BE2C (cell line): ENCODE data around the gene HTRA1.

ENCODE experiments used
- DNase-seq: peaks from one replicate; pipeline ENCODE4 v3.0.0-alpha.2; 2020
- H3K27me3 ChIP-seq: fragments of 250-450 bp; sonication (Bioruptor Pico); 2 replicates; pipeline ENCODE4 v1.5.1; 2020; ENCODE audit warnings: mild to moderate bottlenecking
- H3K36me3 ChIP-seq: fragments of 250-450 bp; sonication (Bioruptor Pico); 2 replicates; pipeline ENCODE4 v1.5.1; 2020; ENCODE audit warnings: mild to moderate bottlenecking
- H3K4me1 ChIP-seq: fragments of 250-450 bp; sonication (Bioruptor Pico); 2 replicates; pipeline ENCODE4 v1.5.1; 2020
- H3K4me3 ChIP-seq: 2 replicates; pipeline ENCODE4 v1.5.1; 2011; ENCODE audit warnings: low read depth, low read length
- H3K9me3 ChIP-seq: fragments of 250-450 bp; sonication (Bioruptor Pico); 2 replicates; pipeline ENCODE4 v1.5.1; 2020
- TF ChIP-seq, protein P1 (sequence below): IDR thresholded peaks from 2 replicates; pipeline ENCODE4 v1.5.1; 2012; ENCODE audit warnings: mild to moderate bottlenecking, low read depth, low read length

HTRA1 gene

DNA sequence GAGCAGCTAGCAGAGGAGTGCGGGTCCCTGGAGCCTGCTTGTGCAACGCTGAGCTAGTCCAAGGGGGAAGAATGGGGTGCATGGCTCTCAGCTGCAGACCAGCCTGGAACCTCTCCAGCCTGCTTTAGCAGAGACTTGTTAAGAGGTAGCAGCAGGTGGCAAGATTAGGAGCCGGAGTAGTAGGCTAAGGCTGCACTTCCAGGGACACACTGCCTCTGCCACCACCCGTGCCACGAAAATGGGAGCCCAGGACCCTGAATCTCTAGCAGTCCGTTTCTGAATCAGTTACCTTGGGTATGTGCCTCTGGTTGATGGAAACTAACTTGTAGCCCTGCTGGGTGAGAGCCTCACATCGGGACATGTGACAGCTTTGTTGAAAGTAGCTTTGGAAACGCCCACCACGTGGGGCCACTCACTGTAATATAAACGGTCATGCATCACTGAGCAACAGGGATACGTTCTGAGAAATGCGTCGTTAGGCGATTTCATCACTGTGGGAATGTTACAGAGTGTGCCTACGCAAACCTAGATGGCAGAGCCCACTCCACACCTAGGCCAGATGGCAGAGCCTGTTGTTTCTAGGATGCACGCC lies 25.9 kb downstream of the HTRA1 start:
- TF ChIP-seq, protein P1, sequence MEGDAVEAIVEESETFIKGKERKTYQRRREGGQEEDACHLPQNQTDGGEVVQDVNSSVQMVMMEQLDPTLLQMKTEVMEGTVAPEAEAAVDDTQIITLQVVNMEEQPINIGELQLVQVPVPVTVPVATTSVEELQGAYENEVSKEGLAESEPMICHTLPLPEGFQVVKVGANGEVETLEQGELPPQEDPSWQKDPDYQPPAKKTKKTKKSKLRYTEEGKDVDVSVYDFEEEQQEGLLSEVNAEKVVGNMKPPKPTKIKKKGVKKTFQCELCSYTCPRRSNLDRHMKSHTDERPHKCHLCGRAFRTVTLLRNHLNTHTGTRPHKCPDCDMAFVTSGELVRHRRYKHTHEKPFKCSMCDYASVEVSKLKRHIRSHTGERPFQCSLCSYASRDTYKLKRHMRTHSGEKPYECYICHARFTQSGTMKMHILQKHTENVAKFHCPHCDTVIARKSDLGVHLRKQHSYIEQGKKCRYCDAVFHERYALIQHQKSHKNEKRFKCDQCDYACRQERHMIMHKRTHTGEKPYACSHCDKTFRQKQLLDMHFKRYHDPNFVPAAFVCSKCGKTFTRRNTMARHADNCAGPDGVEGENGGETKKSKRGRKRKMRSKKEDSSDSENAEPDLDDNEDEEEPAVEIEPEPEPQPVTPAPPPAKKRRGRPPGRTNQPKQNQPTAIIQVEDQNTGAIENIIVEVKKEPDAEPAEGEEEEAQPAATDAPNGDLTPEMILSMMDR: no peak
- DNase-seq: peak; percentile 30

DNA sequence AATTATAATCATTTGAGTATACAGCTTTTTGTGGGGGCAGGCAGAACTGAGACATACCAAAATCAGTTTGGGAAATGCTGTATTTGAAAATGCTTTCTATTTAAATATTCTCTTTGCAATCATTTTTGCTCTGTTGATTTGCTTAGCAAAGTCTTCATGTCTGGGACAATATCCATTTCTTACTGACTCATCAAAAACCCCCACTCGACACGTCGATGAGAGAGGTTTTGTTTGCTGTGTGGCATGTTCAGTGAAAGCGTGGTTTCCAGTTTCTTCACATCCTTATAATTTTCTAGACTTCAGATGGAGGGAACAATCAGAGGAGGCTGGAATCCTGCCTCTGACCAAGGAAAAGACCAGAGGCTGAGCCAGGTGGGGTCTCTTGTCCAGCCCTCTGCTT lies 28.9 kb downstream of the HTRA1 start:
- Histone ChIP-seq H3K9me3 (no peaks in the 10 kb centered on the region), H3K27me3 (0 out of 2 replicates have a peak, but pooled peaks cover 2% of the 10 kb centered on the region), H3K4me1 (no peaks in the 10 kb centered on the region), H3K4me3 (no peak overlapping the region), H3K36me3 (no peaks in the 10 kb centered on the region)
- TF ChIP-seq, protein P1: no peak
- no peak for DNase-seq

More for the DNA sequence above, 25.9 kb downstream of the HTRA1 start:
- Histone ChIP-seq H3K36me3 (no peaks in the 10 kb centered on the region), H3K27me3 (0 out of 2 replicates have a peak, but pooled peaks cover 2% of the 10 kb centered on the region), H3K9me3 (no peaks in the 10 kb centered on the region), H3K4me3 (no peak overlapping the region), H3K4me1 (no peaks in the 10 kb centered on the region)

DNA sequence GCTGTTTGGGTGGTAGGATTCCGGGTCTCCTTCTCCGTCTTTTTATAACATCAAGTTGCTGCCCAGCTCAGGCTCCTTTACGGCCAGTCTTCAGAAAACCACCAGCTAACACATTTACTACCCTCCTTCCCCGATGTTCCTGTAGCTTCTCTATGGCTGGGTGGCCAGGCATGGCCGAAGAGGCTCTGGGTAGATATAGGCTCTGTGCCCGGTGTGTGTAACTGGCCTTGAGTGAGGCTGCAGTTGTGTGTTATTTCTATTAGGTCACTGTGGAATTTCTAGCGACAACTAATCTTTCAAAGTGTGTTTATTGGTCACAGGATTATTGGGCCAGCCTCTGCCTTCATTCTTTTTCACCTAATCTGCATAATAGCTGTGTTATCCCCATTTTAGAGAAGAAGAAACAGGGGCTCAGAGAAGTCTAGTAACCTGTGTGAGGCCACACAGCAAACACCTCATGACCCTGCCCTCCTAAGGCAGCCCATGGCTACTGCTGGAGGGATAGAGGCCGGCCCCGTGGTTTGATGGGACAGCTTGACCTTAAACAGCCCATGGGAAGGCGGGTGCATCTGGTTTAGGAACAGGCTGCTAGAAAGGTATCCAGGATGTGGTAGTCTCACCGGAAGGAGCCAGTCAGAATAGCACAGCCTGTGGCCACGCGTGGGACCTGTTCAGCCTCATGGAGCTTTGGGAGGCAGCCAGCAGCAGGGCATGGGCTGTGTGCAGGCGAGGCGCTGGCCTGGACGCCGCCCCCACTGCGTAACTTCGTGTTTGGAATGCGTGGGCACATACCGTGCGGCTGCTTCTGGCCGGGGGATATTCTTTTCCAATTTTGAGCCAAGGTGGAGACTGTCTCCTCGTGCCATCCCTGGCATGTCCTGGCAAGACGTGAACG lies 29.7 kb downstream of the HTRA1 start:
- TF ChIP-seq, protein P1: no peak
- Histone ChIP-seq H3K4me1 (no peaks in the 10 kb centered on the region), H3K27me3 (0 out of 2 replicates have a peak, but pooled peaks cover 2% of the 10 kb centered on the region), H3K36me3 (no peaks in the 10 kb centered on the region), H3K4me3 (no peak overlapping the region), H3K9me3 (no peaks in the 10 kb centered on the region)
- no peak for DNase-seq

DNA sequence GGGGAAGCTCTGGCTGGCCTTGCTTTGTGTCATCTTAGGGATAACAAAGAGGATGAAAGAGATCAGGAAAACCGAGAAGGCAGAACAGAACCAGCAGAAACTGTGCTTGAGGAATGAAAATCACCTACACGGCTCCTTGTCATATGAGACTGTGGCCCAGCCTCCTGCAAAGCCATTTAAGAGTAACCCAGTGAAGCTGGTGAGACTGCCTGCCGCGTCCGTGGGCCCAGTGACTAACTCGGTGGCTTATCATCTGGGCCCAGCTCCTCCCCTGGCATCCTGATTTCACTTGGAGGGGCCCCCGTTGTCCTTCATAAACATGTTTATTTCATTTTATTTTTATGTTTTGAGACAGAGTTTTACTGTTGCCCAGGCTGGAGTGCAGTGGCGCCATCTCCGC lies 30.7 kb downstream of the HTRA1 start:
- no peak for DNase-seq
- H3K36me3 ChIP-seq: no peaks in the 10 kb centered on the region
- H3K27me3 ChIP-seq: 0 out of 2 replicates have a peak, but pooled peaks cover 2% of the 10 kb centered on the region
- no peaks in the 10 kb centered on the region for H3K4me1 ChIP-seq
- H3K9me3 ChIP-seq: no peaks in the 10 kb centered on the region
- TF ChIP-seq, protein P1: no peak
- H3K4me3 ChIP-seq: no peak overlapping the region

DNA sequence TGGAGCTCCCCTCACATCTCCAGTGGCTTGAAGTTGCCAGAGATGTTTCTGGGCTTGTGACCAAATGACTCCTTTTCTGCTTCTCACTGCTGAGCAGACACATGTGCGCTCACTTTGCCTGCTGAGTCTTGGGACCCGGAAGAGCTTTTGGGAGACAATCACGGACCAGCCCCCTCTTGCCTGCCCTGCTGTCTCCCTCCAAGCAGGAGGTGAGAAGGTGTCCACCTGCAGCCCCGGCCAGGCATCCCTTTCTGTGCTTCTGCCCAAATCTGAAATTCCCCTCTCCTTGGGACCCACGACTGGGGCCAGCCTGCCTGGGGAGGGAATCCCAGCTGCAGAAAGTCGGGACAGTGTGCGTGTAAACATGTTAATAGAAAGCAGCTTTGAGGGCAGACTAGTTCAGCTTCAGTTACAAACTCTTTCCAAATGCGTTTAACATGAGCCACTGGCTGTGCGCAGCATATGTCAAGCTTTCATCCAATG lies 31.7 kb downstream of the HTRA1 start:
- Histone ChIP-seq H3K4me1 (no peaks in the 10 kb centered on the region), H3K4me3 (no peak overlapping the region), H3K27me3 (0 out of 2 replicates have a peak, but pooled peaks cover 2% of the 10 kb centered on the region), H3K9me3 (no peaks in the 10 kb centered on the region), H3K36me3 (no peaks in the 10 kb centered on the region)
- TF ChIP-seq, protein P1: no peak
- DNase-seq: no peak
